ENCODE measurements around the gene PIK3R1.

The PIK3R1 gene

GRCh38 chr5:68331192-68332079, 115.9 kb downstream of the PIK3R1 start:
- no peak for DNase-seq (ENCODE audit: low read depth)
- TF ChIP-seq, protein P1, sequence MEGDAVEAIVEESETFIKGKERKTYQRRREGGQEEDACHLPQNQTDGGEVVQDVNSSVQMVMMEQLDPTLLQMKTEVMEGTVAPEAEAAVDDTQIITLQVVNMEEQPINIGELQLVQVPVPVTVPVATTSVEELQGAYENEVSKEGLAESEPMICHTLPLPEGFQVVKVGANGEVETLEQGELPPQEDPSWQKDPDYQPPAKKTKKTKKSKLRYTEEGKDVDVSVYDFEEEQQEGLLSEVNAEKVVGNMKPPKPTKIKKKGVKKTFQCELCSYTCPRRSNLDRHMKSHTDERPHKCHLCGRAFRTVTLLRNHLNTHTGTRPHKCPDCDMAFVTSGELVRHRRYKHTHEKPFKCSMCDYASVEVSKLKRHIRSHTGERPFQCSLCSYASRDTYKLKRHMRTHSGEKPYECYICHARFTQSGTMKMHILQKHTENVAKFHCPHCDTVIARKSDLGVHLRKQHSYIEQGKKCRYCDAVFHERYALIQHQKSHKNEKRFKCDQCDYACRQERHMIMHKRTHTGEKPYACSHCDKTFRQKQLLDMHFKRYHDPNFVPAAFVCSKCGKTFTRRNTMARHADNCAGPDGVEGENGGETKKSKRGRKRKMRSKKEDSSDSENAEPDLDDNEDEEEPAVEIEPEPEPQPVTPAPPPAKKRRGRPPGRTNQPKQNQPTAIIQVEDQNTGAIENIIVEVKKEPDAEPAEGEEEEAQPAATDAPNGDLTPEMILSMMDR (conservative IDR thresholded peaks at IDR 0.05; ENCODE audit: low read depth, low read length), result no peak
- no peak overlapping the region for H3K4me3 ChIP-seq (ENCODE audit: low read length)

DNA sequence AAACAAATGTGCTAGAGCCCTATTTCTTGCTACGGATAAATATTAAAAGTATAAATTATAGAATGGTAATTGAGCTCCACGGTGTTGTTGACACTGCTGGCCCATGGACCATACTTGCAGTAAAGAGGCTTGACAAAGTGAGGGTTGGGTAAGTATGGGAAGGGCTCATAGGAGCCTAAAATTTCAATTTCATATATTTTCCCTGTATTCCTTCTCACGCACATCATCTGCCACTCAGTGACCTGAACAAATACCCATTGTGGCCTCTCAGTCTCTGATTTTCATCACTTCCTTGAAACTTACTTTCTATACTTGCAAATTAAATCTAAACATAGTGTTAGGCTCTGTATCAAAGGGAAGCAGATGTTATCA, 116.5 kb downstream of the PIK3R1 start:
- no peak for DNase-seq (ENCODE audit: low read depth)
- H3K4me3 ChIP-seq (ENCODE audit: low read length), result no peak overlapping the region
- TF ChIP-seq, protein P1 (conservative IDR thresholded peaks at IDR 0.05; ENCODE audit: low read depth, low read length), result no peak

GRCh38 chr5:68332556-68332955, 117.0 kb downstream of the PIK3R1 start:
- no peak for DNase-seq (ENCODE audit: low read depth)
- TF ChIP-seq, protein P1 (conservative IDR thresholded peaks at IDR 0.05; ENCODE audit: low read depth, low read length), result no peak
- H3K4me3 ChIP-seq (ENCODE audit: low read length), result no peak overlapping the region

- TF ChIP-seq, protein P1 (conservative IDR thresholded peaks at IDR 0.05; ENCODE audit: low read depth, low read length), result peak; percentile 53
- no peak for DNase-seq (ENCODE audit: low read depth)
- no peak overlapping the region for H3K4me3 ChIP-seq (ENCODE audit: low read length)
Observed at GRCh38 chr5:68333649-68334552, 118.3 kb downstream of the PIK3R1 start.

DNA sequence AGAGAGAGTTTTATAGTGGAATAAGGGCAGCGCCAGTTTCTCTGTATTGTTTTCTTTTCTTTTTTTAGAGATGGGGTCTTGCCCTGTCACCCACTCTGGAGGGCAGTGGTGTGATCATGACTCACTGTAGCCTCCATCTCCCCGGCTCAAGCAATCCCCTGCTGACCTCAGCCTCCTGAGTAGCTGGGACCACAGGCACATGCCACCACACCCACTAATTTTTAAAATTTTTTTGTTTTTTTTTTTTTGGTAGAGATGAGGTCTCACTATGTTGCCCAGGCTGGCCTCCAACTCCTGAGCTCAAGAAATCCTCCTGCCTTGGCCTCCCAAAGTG, 119.0 kb downstream of the PIK3R1 start:
- TF ChIP-seq, protein P1 (conservative IDR thresholded peaks at IDR 0.05; ENCODE audit: low read depth, low read length), result no peak
- DNase-seq (ENCODE audit: low read depth), result no peak
- H3K4me3 ChIP-seq (ENCODE audit: low read length), result no peak overlapping the region

DNA sequence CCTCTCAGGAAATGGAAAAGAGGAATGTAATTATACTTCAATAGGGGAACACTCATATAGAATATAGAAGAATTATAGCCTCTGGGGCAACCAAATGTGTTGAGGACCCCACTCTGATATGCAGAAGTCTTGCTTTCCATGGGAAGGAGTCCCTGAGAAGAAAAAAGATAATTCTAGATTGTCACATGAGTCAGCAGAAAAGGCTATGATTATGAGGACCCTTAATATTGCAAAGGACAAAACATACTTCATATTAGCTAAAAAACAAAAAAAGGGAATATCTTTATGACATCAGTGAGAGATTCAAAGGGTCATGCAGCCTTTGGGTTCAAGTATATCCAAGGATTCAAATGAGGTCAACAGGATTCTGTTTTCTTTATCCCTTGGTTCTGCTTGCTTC, 119.5 kb downstream of the PIK3R1 start:
- TF ChIP-seq, protein P1 (conservative IDR thresholded peaks at IDR 0.05; ENCODE audit: low read depth, low read length), result no peak
- no peak overlapping the region for H3K4me3 ChIP-seq (ENCODE audit: low read length)
- no peak for DNase-seq (ENCODE audit: low read depth)
